IPS-18a (cell line): Measurements from ENCODE around the gene ARHGEF6.
"Not testable (repeated sequence)": the region's sequence is repeated elsewhere in the genome, so short reads cannot be mapped to it uniquely, and the experiment has no call there.

Experiments used
- H3K27ac ChIP-seq: one replicate; pipeline ENCODE4 v1.5.1; 2013; ENCODE audit warnings: low read length
- H3K27me3 ChIP-seq: one replicate; pipeline ENCODE4 v1.6.1; 2013; ENCODE audit warnings: mild to moderate bottlenecking, low read length; ENCODE audit not compliant: control insufficient read depth, insufficient read depth
- H3K36me3 ChIP-seq: one replicate; pipeline ENCODE4 v1.6.1; 2013; ENCODE audit warnings: low read depth, low read length; ENCODE audit not compliant: control insufficient read depth
- H3K4me1 ChIP-seq: one replicate; pipeline ENCODE4 v1.6.1; 2013; ENCODE audit warnings: low read depth, low read length; ENCODE audit not compliant: control insufficient read depth
- H3K4me3 ChIP-seq: one replicate; pipeline ENCODE4 v1.5.1; 2013; ENCODE audit warnings: low read length
- H3K9ac ChIP-seq: one replicate; pipeline ENCODE4 v1.6.1; 2013; ENCODE audit warnings: mild to moderate bottlenecking, low read length, moderate library complexity
- H3K9me3 ChIP-seq: one replicate; pipeline ENCODE4 v1.6.1; 2013; ENCODE audit warnings: low read depth, low read length; ENCODE audit not compliant: control insufficient read depth

The ARHGEF6 gene, protein sequence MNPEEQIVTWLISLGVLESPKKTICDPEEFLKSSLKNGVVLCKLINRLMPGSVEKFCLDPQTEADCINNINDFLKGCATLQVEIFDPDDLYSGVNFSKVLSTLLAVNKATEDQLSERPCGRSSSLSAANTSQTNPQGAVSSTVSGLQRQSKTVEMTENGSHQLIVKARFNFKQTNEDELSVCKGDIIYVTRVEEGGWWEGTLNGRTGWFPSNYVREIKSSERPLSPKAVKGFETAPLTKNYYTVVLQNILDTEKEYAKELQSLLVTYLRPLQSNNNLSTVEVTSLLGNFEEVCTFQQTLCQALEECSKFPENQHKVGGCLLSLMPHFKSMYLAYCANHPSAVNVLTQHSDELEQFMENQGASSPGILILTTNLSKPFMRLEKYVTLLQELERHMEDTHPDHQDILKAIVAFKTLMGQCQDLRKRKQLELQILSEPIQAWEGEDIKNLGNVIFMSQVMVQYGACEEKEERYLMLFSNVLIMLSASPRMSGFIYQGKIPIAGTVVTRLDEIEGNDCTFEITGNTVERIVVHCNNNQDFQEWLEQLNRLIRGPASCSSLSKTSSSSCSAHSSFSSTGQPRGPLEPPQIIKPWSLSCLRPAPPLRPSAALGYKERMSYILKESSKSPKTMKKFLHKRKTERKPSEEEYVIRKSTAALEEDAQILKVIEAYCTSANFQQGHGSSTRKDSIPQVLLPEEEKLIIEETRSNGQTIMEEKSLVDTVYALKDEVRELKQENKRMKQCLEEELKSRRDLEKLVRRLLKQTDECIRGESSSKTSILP

DNA sequence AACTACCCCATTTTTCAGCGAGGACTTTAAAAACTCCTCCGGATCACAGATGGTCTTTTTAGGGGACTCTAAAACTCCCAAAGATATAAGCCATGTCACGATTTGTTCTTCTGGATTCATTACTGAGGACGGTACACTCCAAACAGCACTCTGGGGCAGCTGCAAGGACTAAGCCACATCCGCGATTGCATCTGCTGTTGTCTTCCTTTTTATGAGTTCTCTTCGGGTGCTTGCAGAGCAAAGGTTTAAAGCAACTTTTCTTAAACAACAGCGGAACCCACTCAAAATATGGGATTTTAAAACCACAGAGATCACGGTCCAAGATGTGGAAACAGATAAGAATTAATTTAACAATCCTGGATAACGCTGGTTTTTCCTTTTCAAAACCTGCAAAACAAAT is at the start of gene ARHGEF6:
Gene ARHGEF6, minus strand, starts transcription at position 170 of the 400 bp plus-strand sequence. Its CDS starts 50 bp downstream, at position 120.
- Histone ChIP-seq H3K4me3 (no peak within 1 kb of the TSS), H3K27me3 (no peaks in the 10 kb centered on the region), H3K9ac (no peak within 1 kb of the TSS), H3K4me1 (no peaks in the 10 kb centered on the region), H3K27ac (no peak within 1 kb of the TSS), H3K9me3 (peaks cover 2% of the 10 kb centered on the region), H3K36me3 (no peaks in the 10 kb centered on the region)

DNA sequence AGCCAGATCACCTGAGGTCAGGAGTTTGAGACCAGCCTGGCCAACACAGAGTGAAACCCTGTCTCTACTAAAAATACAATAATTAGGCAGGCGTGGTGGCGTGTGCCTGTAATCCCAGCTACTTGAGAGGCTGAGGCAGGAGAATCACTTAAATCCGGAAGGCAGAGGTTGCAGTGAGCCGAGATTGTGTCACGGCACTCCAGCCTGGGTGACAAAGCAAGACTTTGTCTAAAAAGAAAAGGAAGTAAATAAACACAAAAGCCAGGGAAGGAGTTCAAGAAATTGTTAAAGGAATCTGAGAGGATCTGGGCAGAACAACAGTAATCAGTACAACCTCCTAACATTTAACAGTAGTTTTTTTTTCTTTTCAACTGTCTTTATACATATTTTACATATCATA is 48.7 kb upstream of the ARHGEF6 start:
- no peaks in the 10 kb centered on the region for H3K27me3 ChIP-seq
- H3K27ac ChIP-seq, result no peak overlapping the region
- H3K4me3 ChIP-seq, result no peak overlapping the region
- no peak overlapping the region for H3K9ac ChIP-seq
- no peaks in the 10 kb centered on the region for H3K4me1 ChIP-seq
- H3K9me3 ChIP-seq, result no peaks in the 10 kb centered on the region
- H3K36me3 ChIP-seq, result no peaks in the 10 kb centered on the region

DNA sequence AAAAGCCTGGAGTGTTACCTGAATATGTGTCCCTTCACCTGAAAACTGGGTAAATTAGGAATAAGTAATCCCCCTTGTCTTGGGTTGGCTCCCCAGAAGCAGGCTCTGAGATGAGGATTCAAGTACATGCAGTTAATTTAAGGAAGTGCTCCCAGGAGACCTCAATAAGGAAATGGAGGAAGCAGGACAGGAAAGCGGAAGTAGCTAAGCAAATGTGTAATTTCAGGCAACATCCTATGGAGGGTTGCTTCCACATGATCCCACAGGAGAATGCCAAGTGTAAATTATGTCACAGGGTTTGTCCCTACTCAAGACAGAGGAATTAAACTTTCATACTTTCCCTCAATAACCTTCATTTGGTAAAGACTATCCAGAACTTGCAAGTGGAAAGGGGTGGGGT is 48.1 kb upstream of the ARHGEF6 start:
- H3K36me3 ChIP-seq, result no peaks in the 10 kb centered on the region
- H3K4me1 ChIP-seq, result no peaks in the 10 kb centered on the region
- no peak overlapping the region for H3K9ac ChIP-seq
- H3K9me3 ChIP-seq, result no peaks in the 10 kb centered on the region
- no peaks in the 10 kb centered on the region for H3K27me3 ChIP-seq
- H3K27ac ChIP-seq, result no peak overlapping the region
- no peak overlapping the region for H3K4me3 ChIP-seq

DNA sequence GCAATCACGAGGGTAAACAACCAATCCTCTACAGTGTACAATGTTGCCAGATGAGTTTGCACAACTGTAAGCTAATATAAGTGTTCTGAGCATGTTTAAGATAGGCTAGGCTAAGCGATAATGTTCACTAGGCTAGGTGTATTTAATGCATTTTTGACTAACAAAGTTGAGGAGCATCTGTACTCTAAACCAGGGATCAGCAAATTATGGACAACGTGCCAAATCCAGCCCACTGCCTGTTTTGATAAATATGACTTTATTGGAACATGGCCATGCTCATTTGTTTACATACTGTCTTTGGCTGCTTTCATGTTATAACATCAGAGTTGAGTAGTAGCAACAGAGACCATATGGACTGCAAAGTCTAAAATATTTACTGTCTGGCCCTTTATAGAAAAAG is 46.3 kb upstream of the ARHGEF6 start:
- Histone ChIP-seq H3K4me3 (no peak overlapping the region), H3K9me3 (no peaks in the 10 kb centered on the region), H3K4me1 (no peaks in the 10 kb centered on the region), H3K9ac (no peak overlapping the region), H3K27me3 (no peaks in the 10 kb centered on the region), H3K27ac (no peak overlapping the region), H3K36me3 (no peaks in the 10 kb centered on the region)

DNA sequence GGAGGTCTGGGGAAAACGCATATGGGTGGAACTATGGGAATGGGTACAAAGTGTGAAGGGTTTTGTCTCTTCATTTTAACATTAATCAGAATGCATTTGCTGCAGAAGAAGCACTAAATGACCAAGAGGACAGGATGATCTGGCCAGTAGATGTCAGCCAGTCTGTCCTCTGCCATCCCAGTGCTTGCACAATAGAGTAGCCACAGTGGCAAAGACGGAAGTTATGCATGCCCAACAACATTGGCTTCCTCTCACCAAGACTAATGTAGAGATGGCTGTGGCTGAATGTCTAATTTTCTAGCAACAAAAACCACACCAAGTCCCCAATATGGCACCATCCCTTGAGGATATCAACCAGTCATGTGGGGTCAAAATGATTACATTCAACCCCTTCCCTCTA is 45.0 kb upstream of the ARHGEF6 start:
- Histone ChIP-seq H3K4me1 (no peaks in the 10 kb centered on the region), H3K27ac (no peak overlapping the region), H3K9ac (no peak overlapping the region), H3K36me3 (no peaks in the 10 kb centered on the region), H3K9me3 (peaks cover 2% of the 10 kb centered on the region), H3K27me3 (no peaks in the 10 kb centered on the region), H3K4me3 (no peak overlapping the region)

DNA sequence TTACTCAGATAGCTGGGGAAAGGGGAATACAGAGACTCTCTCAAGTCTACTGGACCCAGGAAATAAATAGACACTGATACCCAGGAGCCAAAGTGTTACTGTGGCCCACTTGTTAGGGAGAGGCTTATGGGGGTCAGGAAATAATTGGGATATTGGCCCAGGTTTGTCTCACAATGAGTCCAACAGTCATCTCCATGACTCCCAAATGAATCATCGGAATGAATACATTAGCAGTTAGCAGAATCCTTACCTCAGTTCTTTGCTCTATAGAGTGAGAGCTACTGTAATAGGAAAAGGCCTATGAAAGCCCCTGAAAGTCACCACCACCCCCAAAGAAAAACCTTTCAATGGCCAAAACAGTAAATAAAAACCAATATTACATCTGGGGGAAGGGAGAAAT is 42.4 kb upstream of the ARHGEF6 start:
- Histone ChIP-seq H3K36me3 (no peaks in the 10 kb centered on the region), H3K4me3 (no peak overlapping the region), H3K27ac (no peak overlapping the region), H3K9ac (no peak overlapping the region), H3K27me3 (no peaks in the 10 kb centered on the region), H3K4me1 (no peaks in the 10 kb centered on the region), H3K9me3 (peaks cover 5% of the 10 kb centered on the region)

DNA sequence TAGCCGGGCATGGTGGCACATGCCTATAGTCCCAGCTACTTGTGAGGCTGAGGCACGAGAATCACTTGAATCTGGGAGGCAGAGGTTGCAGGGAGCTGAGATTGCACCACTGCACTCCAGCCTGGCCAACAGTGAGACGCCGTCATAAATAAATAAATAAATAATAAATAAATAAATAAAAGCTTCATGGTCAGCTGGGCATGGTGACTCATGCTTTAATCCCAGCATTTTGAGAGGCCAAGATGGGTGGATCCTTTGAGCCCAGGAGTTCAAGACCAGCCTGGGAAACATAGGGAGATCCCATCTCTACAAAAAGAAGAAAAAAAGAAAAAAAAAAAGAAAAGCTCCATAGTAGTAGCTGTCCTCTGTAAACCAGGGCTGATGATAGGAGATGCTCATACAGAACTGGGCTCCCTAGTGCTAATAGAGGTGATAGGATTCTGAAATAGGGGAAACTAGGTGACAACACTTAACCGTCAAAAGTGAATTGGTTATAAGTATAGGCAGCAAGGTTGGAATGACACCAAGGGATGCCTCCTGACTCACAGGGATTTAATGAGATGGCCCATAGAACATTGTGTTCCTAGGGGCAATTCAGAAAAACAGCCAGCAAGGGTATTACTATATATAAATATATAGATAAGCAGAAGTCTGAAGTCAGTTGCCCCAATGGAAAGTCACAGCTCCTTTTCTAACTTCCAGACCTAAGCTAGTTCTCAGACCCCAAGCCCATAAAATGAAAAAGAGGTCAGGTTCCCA is 41.8 kb upstream of the ARHGEF6 start:
- Histone ChIP-seq H3K27ac (no peak overlapping the region), H3K9me3 (peaks cover 7% of the 10 kb centered on the region), H3K27me3 (no peaks in the 10 kb centered on the region), H3K4me1 (no peaks in the 10 kb centered on the region), H3K36me3 (no peaks in the 10 kb centered on the region), H3K4me3 (no peak overlapping the region), H3K9ac (no peak overlapping the region)

DNA sequence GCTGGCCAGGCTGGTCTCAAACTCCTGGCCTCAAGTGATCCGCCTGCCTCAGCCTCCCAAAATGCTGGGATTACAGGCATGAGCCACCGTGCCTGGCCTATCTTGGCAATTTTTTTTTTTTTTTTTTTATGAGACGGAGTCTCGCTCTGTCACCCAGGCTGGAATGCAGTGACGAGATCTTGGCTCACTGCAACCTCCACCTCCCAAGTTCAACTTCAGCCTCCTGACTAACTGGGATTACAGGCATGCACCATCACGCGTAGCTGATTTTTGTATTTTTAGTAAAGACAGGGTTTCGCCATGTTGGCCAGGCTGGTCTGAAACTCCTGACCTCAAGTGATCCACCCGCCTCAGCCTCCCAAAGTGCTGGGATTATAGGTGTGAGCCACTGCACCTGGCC is 39.0 kb upstream of the ARHGEF6 start:
- H3K9ac ChIP-seq, H3K9me3 ChIP-seq, H3K4me3 ChIP-seq, H3K27ac ChIP-seq, H3K36me3 ChIP-seq, H3K4me1 ChIP-seq, H3K27me3 ChIP-seq: not testable (repeated sequence)

DNA sequence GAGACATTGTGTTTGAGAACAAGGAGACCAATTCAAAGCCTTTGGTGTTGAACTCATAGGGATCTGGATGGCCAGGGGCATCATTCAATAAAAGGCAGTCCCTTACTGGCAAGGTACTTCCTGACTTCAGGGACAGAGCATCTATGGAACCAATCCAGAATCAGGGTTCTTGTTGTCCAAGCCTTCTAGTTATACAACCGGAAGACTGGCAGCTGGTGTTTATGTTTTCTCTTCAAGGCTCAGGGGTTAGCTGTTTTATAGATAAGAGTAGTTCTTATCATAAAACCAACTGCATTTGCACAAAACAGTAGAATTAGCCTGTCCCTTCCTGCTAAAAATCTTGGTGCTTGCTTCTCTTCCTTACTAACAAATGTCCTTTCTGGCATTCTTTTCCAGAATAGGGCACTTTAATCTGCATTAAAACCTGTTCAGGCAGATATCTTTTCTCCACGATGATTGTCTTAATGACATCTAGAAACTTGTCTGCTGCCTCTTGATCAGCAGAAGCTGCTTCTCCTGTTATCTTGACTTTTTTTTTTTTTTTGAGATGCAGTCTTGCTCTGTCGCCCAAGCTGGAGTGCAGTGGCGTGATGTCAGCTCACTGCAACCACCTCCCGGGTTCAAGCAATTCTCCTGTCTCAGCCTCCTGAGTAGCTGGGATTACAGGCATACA is 38.4 kb upstream of the ARHGEF6 start:
- Histone ChIP-seq H3K9me3 (peaks cover 7% of the 10 kb centered on the region), H3K36me3 (no peaks in the 10 kb centered on the region), H3K9ac (no peak overlapping the region), H3K4me3 (no peak overlapping the region), H3K4me1 (no peaks in the 10 kb centered on the region), H3K27ac (no peak overlapping the region), H3K27me3 (no peaks in the 10 kb centered on the region)

DNA sequence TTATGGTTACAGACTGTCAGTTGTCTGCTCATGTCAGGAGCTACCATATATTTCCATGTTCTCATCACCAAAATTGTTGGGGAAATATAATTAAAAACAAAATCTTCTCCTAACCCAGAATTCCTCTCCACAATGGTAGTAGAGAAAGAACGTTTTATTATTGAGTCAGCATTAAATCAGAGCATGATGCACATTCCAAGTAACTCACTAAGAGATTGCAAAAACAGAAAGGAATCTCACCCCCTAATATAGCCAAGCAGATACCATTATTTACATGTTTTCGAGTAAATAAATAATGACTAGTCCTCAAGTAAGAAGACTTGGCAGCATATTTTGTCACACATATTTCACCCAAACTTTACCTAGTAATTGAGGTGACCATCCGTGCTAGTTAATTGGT is 36.2 kb upstream of the ARHGEF6 start:
- Histone ChIP-seq H3K4me1 (no peaks in the 10 kb centered on the region), H3K9ac (no peak overlapping the region), H3K27ac (no peak overlapping the region), H3K36me3 (no peaks in the 10 kb centered on the region), H3K27me3 (no peaks in the 10 kb centered on the region), H3K4me3 (no peak overlapping the region), H3K9me3 (peaks cover 13% of the 10 kb centered on the region)
